Stimulated activated naive CD8-positive, alpha-beta T cell treated with anti-CD3 and anti-CD28 coated beads, Interleukin-15, amount 100 ng/mL, for 72 hours (primary cell): ENCODE data around the gene TRIM75.

Experiments used
- ATAC-seq: fragments of 150-1000 bp; cut with Tn5 transposase; 2 replicates; pipeline ENCODE4 v1.10.0; 2021; ENCODE audit warnings: mild to moderate bottlenecking, moderate library complexity
- DNase-seq, 2 donors: peaks; one replicate each; pipeline ENCODE4 v3.0.0; 2021 to 2022
- H3K27ac Mint-ChIP-seq, 2 donors: one replicate each; pipeline ENCODE4 v1.8.0; 2022; ENCODE audit warnings: mild to moderate bottlenecking in 2 of 2, mixed read lengths in 2 of 2, moderate library complexity in 2 of 2
- H3K27me3 Mint-ChIP-seq: one replicate; pipeline ENCODE4 v1.8.0; 2022; ENCODE audit warnings: mixed read lengths
- H3K4me1 Mint-ChIP-seq: one replicate; pipeline ENCODE4 v1.8.0; 2022; ENCODE audit warnings: mild to moderate bottlenecking, mixed read lengths
- H3K4me3 Mint-ChIP-seq, 2 donors: one replicate each; pipeline ENCODE4 v1.8.0; 2022; ENCODE audit warnings: mild to moderate bottlenecking in 2 of 2, mixed read lengths in 2 of 2, moderate library complexity in 1 of 2
- H3K9me3 Mint-ChIP-seq, 2 donors: one replicate each; pipeline ENCODE4 v1.8.0; 2022; ENCODE audit warnings: mixed read lengths in 2 of 2

Gene TRIM75

DNA sequence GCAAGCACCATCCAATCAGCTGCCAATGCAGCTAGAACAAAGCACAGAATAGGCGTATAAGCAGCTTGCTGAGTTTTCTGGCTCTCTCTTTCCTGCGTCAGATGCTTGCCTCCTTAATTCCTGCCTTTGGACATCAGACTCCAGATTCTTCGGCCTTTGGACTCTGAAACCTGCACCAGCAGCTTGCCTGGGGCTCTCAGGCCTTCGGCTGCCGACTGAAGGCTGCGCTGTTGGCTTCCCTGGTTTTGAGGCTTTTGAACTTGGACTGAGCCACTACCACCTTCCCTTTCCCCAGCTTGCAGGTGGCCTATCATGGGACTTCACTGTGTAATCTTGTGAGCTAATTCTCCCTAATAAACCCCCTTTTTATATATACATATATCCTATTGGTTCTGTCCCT, 52.9 kb downstream of the TRIM75 start:
- Mint-ChIP-seq H3K4me3 (no peak overlapping the region), H3K27me3 (no peaks in the 10 kb centered on the region), H3K4me1 (peaks cover 31% of the 10 kb centered on the region), H3K9me3 (no peaks in the 10 kb centered on the region), H3K27ac (no peak overlapping the region)
- DNase-seq (no peak), ATAC-seq (no peak)
